Neural cell (in vitro differentiated cells): Measurements from ENCODE around the gene ARHGAP25.

Experiments used
- POLR2AphosphoS5 ChIP-seq: IDR thresholded peaks from 2 replicates; pipeline ENCODE4 v1.6.1; 2012
- TF ChIP-seq, protein P1 (sequence below): fragments of 450-650 bp; IDR thresholded peaks from 2 replicates; pipeline ENCODE4 v1.5.1; 2014; ENCODE audit warnings: antibody characterized with exemption, mild to moderate bottlenecking, moderate library complexity; ENCODE audit not compliant: poor library complexity, severe bottlenecking

DNA sequence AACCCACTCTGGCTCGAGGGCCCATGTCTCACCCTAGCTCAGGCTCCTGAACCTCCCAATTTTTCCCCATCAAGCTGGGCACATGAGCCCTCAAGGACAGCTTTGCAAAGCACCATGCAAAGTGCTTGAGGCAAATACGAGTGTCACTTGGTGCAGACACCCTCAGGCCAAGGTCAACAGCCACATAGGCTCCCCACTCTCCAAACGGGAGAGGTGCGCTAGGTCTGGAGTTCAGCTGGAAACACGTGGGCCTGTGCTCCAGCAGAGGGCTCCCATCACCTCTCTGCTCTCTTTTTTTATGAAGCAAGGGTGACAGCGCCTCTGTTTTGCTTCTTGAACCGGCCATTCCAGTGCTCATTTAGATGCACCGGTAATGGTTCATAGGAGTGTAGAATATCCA is 11.9 kb upstream of the ARHGAP25 start:
- TF ChIP-seq POLR2AphosphoS5 = no peak
- TF ChIP-seq, protein P1, sequence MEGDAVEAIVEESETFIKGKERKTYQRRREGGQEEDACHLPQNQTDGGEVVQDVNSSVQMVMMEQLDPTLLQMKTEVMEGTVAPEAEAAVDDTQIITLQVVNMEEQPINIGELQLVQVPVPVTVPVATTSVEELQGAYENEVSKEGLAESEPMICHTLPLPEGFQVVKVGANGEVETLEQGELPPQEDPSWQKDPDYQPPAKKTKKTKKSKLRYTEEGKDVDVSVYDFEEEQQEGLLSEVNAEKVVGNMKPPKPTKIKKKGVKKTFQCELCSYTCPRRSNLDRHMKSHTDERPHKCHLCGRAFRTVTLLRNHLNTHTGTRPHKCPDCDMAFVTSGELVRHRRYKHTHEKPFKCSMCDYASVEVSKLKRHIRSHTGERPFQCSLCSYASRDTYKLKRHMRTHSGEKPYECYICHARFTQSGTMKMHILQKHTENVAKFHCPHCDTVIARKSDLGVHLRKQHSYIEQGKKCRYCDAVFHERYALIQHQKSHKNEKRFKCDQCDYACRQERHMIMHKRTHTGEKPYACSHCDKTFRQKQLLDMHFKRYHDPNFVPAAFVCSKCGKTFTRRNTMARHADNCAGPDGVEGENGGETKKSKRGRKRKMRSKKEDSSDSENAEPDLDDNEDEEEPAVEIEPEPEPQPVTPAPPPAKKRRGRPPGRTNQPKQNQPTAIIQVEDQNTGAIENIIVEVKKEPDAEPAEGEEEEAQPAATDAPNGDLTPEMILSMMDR = no peak
